Astrocyte of the cerebellum (primary cell): ENCODE results near the gene BICDL2.

Experiments
- DNase-seq: peaks from one replicate; pipeline ENCODE4 v3.0.0-alpha.2; 2011; ENCODE audit warnings: low read depth
- H3K4me3 ChIP-seq: 2 replicates; pipeline ENCODE4 v1.5.1; 2011; ENCODE audit warnings: mild to moderate bottlenecking, low read depth, low read length, moderate library complexity
- CTCF ChIP-seq: IDR thresholded peaks from 2 replicates; pipeline ENCODE4 v1.5.1; 2012; ENCODE audit warnings: low read length, low read depth, moderate library complexity, mild to moderate bottlenecking; ENCODE audit errors: missing control alignments
- in situ Hi-C: cut with HindIII; loops from 2 replicates; pipeline ENCODE4 v1.10.0; 2017; ENCODE audit warnings: low sequenced_read_pairs

BICDL2 gene

GRCh38 chr16:3008690-3009037 is 28.1 kb downstream of the BICDL2 start:
- DNase-seq = no peak
- no peak overlapping the region for H3K4me3 ChIP-seq
- in situ Hi-C loops = no loop called here
- no peak for TF ChIP-seq CTCF

- TF ChIP-seq CTCF = no peak
- no peak overlapping the region for H3K4me3 ChIP-seq
- in situ Hi-C loops = no loop called here
- no peak for DNase-seq
These were observed 28.6 kb downstream of the BICDL2 start for GRCh38 chr16:3007957-3008689.

- no peak for DNase-seq
- no peak overlapping the region for H3K4me3 ChIP-seq
- in situ Hi-C loops = no loop called here
- TF ChIP-seq CTCF = no peak
These were observed 29.4 kb downstream of the BICDL2 start for GRCh38 chr16:3007059-3007956.

GRCh38 chr16:3004781-3005284 is 31.9 kb downstream of the BICDL2 start:
- no peak for DNase-seq
- TF ChIP-seq CTCF = no peak
- in situ Hi-C loops = no loop called here
- H3K4me3 ChIP-seq = peak overlapping the region; percentile 12

- in situ Hi-C loops = no loop called here
- TF ChIP-seq CTCF = no peak
- DNase-seq = no peak
- no peak overlapping the region for H3K4me3 ChIP-seq
These were observed 32.4 kb downstream of the BICDL2 start for GRCh38 chr16:3004319-3004718.

- peak; percentile 95 for DNase-seq
- in situ Hi-C loops = no loop called here
- TF ChIP-seq CTCF = peak; percentile 24
- no peak overlapping the region for H3K4me3 ChIP-seq
These were observed 33.0 kb downstream of the BICDL2 start for GRCh38 chr16:3003582-3004270.
